Heart left ventricle (tissue), 16 donors: ENCODE data around the gene TUBA4A. TPM values are rescaled to one million over a fixed set of nuclear protein-coding genes. Genes with fewer than 3 reads are reported as not detected.

ENCODE experiments used
- ATAC-seq, 4 donors: fragments of 200-7000 bp; cut with Tn5 transposase; one replicate each; pipeline ENCODE4 v1.9.1; 2020 to 2022; ENCODE audit warnings: moderate library complexity in 4 of 4, mild to moderate bottlenecking in 3 of 4, moderate number of reproducible peaks in 1 of 4
- DNase-seq, 5 donors: peaks; one replicate each; pipeline ENCODE4 v3.0.0-alpha.2; 2020
- H3K27ac ChIP-seq, 12 donors: fragments of 200-600 bp; sonication (generic) in 4 of 12; one replicate each; pipeline versions ENCODE4 v1.5.0 to v1.8.0; 2016 to 2022; ENCODE audit warnings: mild to moderate bottlenecking in 2 of 12
- H3K27me3 ChIP-seq, 9 donors: fragments of 200-600 bp; sonication (generic) in 2 of 9; one replicate each; pipeline versions ENCODE4 v1.5.1 to v1.8.0; 2016 to 2022; ENCODE audit warnings: mild to moderate bottlenecking in 3 of 9
- H3K36me3 ChIP-seq, 9 donors: fragments of 200-600 bp; sonication (generic) in 2 of 9; one replicate each; pipeline versions ENCODE4 v1.5.0 to v1.8.0; 2018 to 2022; ENCODE audit warnings: mild to moderate bottlenecking in 2 of 9
- H3K4me1 ChIP-seq, 12 donors: fragments of 200-600 bp; sonication (generic) in 4 of 12; one replicate each; pipeline versions ENCODE4 v1.5.0 to v1.8.0; 2016 to 2022; ENCODE audit warnings: mild to moderate bottlenecking in 3 of 12
- H3K4me3 ChIP-seq, 12 donors: fragments of 200-600 bp; sonication (generic) in 4 of 12; one replicate each; pipeline versions ENCODE4 v1.5.0 to v1.8.0; 2017 to 2022; ENCODE audit warnings: mild to moderate bottlenecking in 9 of 12, moderate library complexity in 4 of 12
- H3K9me3 ChIP-seq, 12 donors: fragments of 200-600 bp; sonication (generic) in 4 of 12; one replicate each; pipeline versions ENCODE4 v1.5.0 to v1.8.0; 2016 to 2022; ENCODE audit warnings: mild to moderate bottlenecking in 1 of 12
- CTCF ChIP-seq, 12 donors: fragments of 200-600 bp; sonication (generic) in 4 of 12; IDR thresholded peaks; one replicate each; pipeline versions ENCODE4 v1.5.0 to v1.8.0; 2018 to 2022; ENCODE audit warnings: antibody characterized with exemption in 12 of 12, mild to moderate bottlenecking in 5 of 12
- POLR2A ChIP-seq, 2 donors: fragments of 450-650 bp; IDR thresholded peaks; one replicate each; pipeline ENCODE4 v1.6.1; 2017; ENCODE audit warnings: antibody characterized with exemption in 2 of 2, mild to moderate bottlenecking in 2 of 2, moderate library complexity in 2 of 2
- WGBS, 4 donors: extraction: QIAGEN DNeasy Blood & Tissue Kit in 2 of 4; methylation state at CpG; one replicate each; pipeline versions ENCODE4 v1.1.5 to v1.1.7; 2013 to 2018; 5-methylcytosine and 5-hydroxymethylcytosine counted together
- intact Hi-C, 10 donors: fragments of 100-400 bp; cut with DNase I; formaldehyde crosslinking; loops; one replicate each; pipeline versions ENCODE4 v1.11.1 to v1.14.2; 2022
- long read RNA-seq, 3 donors: library from polyadenylated mRNA; unstranded; transcript quantifications; one replicate each; pipeline ENCODE4 v2.0.0, GENCODE V29; 2020 to 2021
- polyA plus RNA-seq, 2 donors: library from polyadenylated mRNA; stranded (reverse); fragments of 200-250 nt; gene quantifications; one replicate each; pipeline ENCODE4 v1.2.3, GENCODE V29; 2013
- total RNA-seq, 9 donors: library from RNA; depleted of rRNA in 2 of 9; stranded (reverse); fragments of >200 nt in 2 of 9; fragmentation: NEBNext Ultra II Directional in 3 of 9; extraction: Animal tissue kit (Norgen Biotek cat#: 25700) in 3 of 9; gene quantifications; one replicate each; pipeline versions ENCODE4 v1.1.0 to v1.2.4, GENCODE V29; 2016 to 2023
- donor health status: ischemic (EF 13 %, LVEDD 7.1; RV severe dilation, severe dysfunction).
- donor health status: healthy with polysubstance abuse.
- donor health status: DM: no; HTN: yes; CAD: no.
- donor health status: DM: no; HTN: no; CAD: no.
- donor health status: ischemic (EF 25% LVEDD 6.9; RV normal size, moderate dysfunction).
- donor health status: ischemic (EF 25% LVEDD 5.7; RV mildly dilated, moderate dysfunction).
- donor health status: healthy.
- donor health status: DM: yes; HTN: yes; CAD: no.
- donor health status: ischemic (EF 35%, LVEDD 5.7; RV mildly dilated, moderate dysfunction).
- donor health status: nonischemic (EF 11% LVEDD 7.7; RV severe dilation, severe dysfunction).
- donor health status: DM: yes; HTN: yes; CAD: no.
- donor health status: PGD.
- donor health status: ischemic (EF 29% LVEDD 5.4; RV normal size, mild dysfunction).
- donor health status: nonischemic (EF 23%, LVEDD 6.1; RV moderate dilation, normal function).

The TUBA4A gene
- total RNA-seq (100 to 1,000 TPM; 137 to 381 (median 193) TPM), polyA plus RNA-seq (100 to 1,000 TPM; 189 to 362 TPM)
- long read RNA-seq, donor 1, transcript TUBA4A-201 (4 exons, 2,162 nt) = major isoform, 94 of 174 reads
- long read RNA-seq, donor 1, partial matches to known transcripts = 21 of 174 reads
- long read RNA-seq, donor 1, other reads (novel, unspliced or antisense) = 55 of 174 reads
- long read RNA-seq, donor 2, transcript TUBA4A-202 (4 exons, 2,499 nt) = minor isoform, 79 of 611 reads
- long read RNA-seq, donor 2, transcript TUBA4A-201 (4 exons, 2,162 nt) = major isoform, 384 of 611 reads
- long read RNA-seq, donor 2, partial matches to known transcripts = 123 of 611 reads
- long read RNA-seq, donor 2, other reads (novel, unspliced or antisense) = 23 of 611 reads
- long read RNA-seq, donor 3, transcript TUBA4A-202 (4 exons, 2,499 nt) = minor isoform, 7 of 258 reads
- long read RNA-seq, donor 3, transcript TUBA4A-201 (4 exons, 2,162 nt) = major isoform, 123 of 258 reads
- long read RNA-seq, donor 3, partial matches to known transcripts = 38 of 258 reads
- long read RNA-seq, donor 3, other reads (novel, unspliced or antisense) = 90 of 258 reads

DNA sequence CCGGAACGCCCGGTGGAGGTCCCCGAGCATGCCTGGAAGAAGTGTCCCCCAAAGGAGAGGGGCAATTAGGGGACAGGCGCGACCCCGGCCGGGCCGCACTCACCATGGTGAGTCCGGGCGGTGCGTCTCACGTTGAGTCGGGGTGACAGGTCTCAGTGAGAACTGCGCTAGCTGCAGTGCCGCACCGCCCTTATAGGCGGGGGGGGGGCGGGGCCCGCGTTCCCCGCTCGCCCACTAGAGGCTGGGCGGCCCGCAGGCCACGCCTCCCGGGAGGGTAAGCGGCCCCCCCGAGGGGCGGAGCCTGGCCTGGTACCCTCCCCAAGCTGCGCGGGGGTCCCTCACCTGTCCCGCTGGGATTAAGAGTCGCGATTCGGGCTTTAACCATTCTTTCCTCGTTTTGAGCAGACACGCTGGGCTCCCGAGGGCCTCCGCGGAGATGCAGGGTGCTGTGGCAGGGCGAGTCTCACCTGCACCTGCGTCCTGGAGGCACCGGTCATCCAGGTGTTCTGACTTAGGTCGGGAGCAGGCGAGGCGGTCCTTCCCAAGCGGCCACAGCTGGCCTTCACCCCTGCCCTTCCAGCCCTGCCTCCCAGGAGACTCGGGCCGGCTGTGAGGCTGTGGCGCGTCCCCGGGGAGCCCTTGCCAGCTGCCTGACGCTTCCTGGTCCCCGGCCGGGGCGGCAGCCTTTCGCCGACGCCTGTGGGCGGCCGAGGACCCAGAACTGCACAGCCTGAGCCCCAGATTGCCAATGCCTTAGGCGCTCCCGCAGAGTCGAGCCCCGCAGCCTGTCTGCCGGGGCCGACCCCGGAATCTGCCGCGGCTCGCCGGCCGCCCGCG is at the start of gene TUBA4A:
Gene TUBA4A, minus strand, starts transcription at position 166 of the 837 bp plus-strand sequence. Its CDS starts 60 bp downstream, at position 106.
- Histone ChIP-seq H3K27me3 (peaks cover 0 to 24% (median 0%) of the 10 kb centered on the region in 9 donors), H3K27ac (peak within 1 kb of the TSS; percentile 7 to 91 (median 87)), H3K9me3 (no peaks in the 10 kb centered on the region), H3K4me1 (peaks cover 6 to 57% (median 39%) of the 10 kb centered on the region in 12 donors), H3K4me3 (peak within 1 kb of the TSS; percentile 54 to 92 (median 74)), H3K36me3 (peaks cover 0 to 23% (median 12%) of the 10 kb centered on the region in 9 donors)
- intact Hi-C loops = loop anchor here in 1 of 10 donors (2.0 kb wide), 1 partner anchor 25 kb away; the partner anchor contains the start of gene DNAJB2
- TF ChIP-seq CTCF (IDR thresholded peaks at IDR 0.05) (peak in 5 of 12 donors; percentile 13 to 26 (median 19)), POLR2A (IDR thresholded peaks at IDR 0.05) (peak; percentile 88 to 99)
- ATAC-seq (peak; percentile 82 to 93 (median 92)), DNase-seq (peak; percentile 86 to 93 (median 88))
- 0 to 1% (median 0%) methylated on average over 35 to 76 of the region's 76 CpGs for WGBS, 4 donors

DNA sequence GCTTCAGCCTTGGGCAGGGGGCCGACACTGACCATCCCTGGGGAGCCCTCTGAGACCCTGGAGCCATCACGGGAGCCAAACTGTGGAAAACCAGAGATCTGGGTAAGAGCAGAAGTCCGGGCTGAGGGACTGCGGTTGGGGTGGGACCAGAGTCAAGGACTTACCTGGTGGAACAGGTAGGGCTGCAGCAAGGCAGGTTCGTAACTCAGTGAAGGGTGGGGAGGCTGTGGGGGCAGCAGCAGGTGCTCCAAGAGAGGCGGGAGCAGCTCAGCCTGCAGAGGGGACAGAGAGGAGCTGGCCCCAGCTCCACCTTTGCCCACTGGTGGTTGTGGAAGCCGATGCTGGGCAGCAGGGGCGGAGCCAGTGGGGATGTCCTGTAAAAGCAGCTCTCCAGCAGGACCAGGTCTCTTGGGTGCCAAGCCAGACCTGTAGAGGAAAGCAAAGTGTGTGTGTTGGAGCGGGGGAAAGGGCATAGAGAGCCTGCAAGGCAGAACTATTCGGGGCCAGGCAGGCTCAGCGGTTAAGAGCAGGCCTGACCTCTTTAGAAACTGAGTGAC is 48.8 kb upstream of the TUBA4A start:
- Histone ChIP-seq H3K4me3 (no peak overlapping the region), H3K27ac (no peak overlapping the region), H3K36me3 (no peaks in the 10 kb centered on the region), H3K9me3 (no peaks in the 10 kb centered on the region), H3K27me3 (peaks cover 0 to 49% (median 9%) of the 10 kb centered on the region in 9 donors), H3K4me1 (peaks cover 0 to 7% (median 0%) of the 10 kb centered on the region in 12 donors)
- ATAC-seq (no peak), DNase-seq (no peak)
- WGBS, 4 donors = 71 to 82% (median 76%) methylated on average over 11 of the region's 11 CpGs
- no peak for TF ChIP-seq POLR2A (IDR thresholded peaks at IDR 0.05)
- TF ChIP-seq CTCF (IDR thresholded peaks at IDR 0.05) = no peak
- intact Hi-C loops = loop anchor here in 2 of 10 donors (5.0 to 10.0 kb wide), 2 partner anchors 245 to 248 kb away; no protein-coding TSS in a partner anchor

GRCh38 chr2:219300022-219300421 is 46.3 kb upstream of the TUBA4A start:
- Histone ChIP-seq H3K36me3 (no peaks in the 10 kb centered on the region), H3K27me3 (peaks cover 0 to 37% (median 8%) of the 10 kb centered on the region in 9 donors), H3K4me3 (no peak overlapping the region), H3K4me1 (peaks cover 0 to 11% (median 3%) of the 10 kb centered on the region in 12 donors), H3K27ac (no peak overlapping the region), H3K9me3 (no peaks in the 10 kb centered on the region)
- 61 to 72% (median 61%) methylated on average over 3 to 5 of the region's 5 CpGs for WGBS, 4 donors
- intact Hi-C loops = loop anchor here in 2 of 10 donors (5.0 to 10.0 kb wide), 2 partner anchors 243 to 245 kb away; no protein-coding TSS in a partner anchor
- no peak for DNase-seq
- no peak for TF ChIP-seq CTCF (IDR thresholded peaks at IDR 0.05)
- no peak for TF ChIP-seq POLR2A (IDR thresholded peaks at IDR 0.05)
- no peak for ATAC-seq
